Testis (tissue), 3 donors: ENCODE results near the gene TDRD3. TPM values are rescaled to one million over a fixed set of nuclear protein-coding genes. Genes with fewer than 3 reads are reported as not detected.

Experiments used
- DNase-seq: peaks from one replicate; pipeline ENCODE4 v3.0.0-alpha.2; 2019
- H3K27ac ChIP-seq, 2 donors: fragments of 200-600 bp; sonication (generic); one replicate each; pipeline ENCODE4 v1.5.1; 2019
- H3K27me3 ChIP-seq: fragments of 200-600 bp; sonication (generic); one replicate; pipeline ENCODE4 v1.5.1; 2019
- H3K36me3 ChIP-seq: fragments of 200-600 bp; sonication (generic); one replicate; pipeline ENCODE4 v1.5.1; 2017; ENCODE audit warnings: low read depth; ENCODE audit errors: missing control alignments
- H3K4me1 ChIP-seq: fragments of 200-600 bp; sonication (generic); one replicate; pipeline ENCODE4 v1.5.1; 2019
- H3K4me3 ChIP-seq, 2 donors: fragments of 200-600 bp; sonication (generic); one replicate each; pipeline ENCODE4 v1.5.1; 2017 to 2019
- H3K9me3 ChIP-seq: fragments of 200-600 bp; sonication (generic); one replicate; pipeline ENCODE4 v1.5.1; 2017
- CTCF ChIP-seq, 3 experiments: fragments of 450-650 bp in 2 of 3; fragments of 200-600 bp in 1 of 3; sonication (generic) in 1 of 3; IDR thresholded peaks; one replicate each; pipeline ENCODE4 v1.5.1; 2016 to 2019; ENCODE audit warnings: antibody characterized with exemption in 3 of 3, mild to moderate bottlenecking in 2 of 3, moderate library complexity in 1 of 3
- POLR2A ChIP-seq: fragments of 450-650 bp; IDR thresholded peaks from one replicate; pipeline ENCODE4 v1.6.1; 2017; ENCODE audit warnings: antibody characterized with exemption, mild to moderate bottlenecking, moderate library complexity
- WGBS, 2 donors: methylation state at CpG; one replicate each; pipeline ENCODE4 v1.1.5; 2018; 5-methylcytosine and 5-hydroxymethylcytosine counted together
- intact Hi-C: fragments of 100-400 bp; cut with DNase I; formaldehyde crosslinking; loops from one replicate; pipeline ENCODE4 v1.15.1; 2023; ENCODE audit warnings: low total_unique reads
- polyA plus RNA-seq: library from polyadenylated mRNA; stranded (reverse); fragments of 350-450 nt; fragmentation: Illumina TruSeq; extraction: RNeasy Lipid Tissue Mini Kit (QIAGEN cat#74804); gene quantifications from one replicate; pipeline ENCODE4 v1.2.3, GENCODE V29; 2014; ENCODE audit warnings: low read depth, low replicate concordance; ENCODE audit not compliant: insufficient read depth
- total RNA-seq, 2 donors: library from RNA; depleted of rRNA; stranded (reverse); fragments of >200 nt; gene quantifications; one replicate each; pipeline ENCODE4 v1.2.3, GENCODE V29; 2016

Gene TDRD3
- total and polyA plus RNA-seq, 3 donors from 2014 or later: 21.8 to 30.4 (median 28.8) TPM

DNA sequence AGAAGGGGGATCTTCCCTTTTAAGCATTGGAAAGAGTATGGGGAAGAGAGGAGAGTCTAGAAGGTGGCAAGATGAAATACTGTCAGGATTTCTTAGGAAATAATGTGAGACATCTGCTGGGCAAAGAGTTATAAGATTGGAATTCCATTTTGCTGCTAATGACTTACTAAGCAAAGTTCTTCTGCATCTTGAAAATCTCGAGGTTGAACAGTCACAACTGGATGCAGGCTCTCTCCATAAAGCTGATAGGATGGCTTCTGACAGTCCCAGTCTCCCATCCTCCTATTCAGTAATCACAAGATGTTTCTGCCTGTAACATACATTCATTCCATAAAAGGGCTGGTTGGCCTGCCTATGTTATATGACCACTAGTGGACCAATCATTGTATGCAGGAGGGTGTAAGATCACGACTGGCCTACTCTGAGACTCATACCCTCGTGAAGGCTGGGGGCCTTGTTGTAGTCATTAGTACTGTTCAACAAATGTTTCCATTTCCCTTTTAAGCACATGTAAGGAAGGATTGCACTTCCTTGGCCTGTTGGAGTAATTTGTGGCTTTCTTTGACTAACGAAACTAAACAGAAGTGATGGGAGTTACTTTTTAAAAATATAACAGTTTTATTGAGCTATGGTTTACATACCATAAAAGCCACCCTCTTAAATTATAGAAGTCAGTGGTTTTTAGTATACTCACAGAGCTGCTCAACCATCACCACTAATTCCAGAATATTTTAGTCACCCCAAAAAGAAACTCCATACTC lies 45.0 kb upstream of the TDRD3 start:
- Histone ChIP-seq H3K27ac (no peak overlapping the region), H3K9me3 (no peaks in the 10 kb centered on the region), H3K4me1 (no peaks in the 10 kb centered on the region), H3K4me3 (no peak overlapping the region), H3K27me3 (no peaks in the 10 kb centered on the region), H3K36me3 (no peaks in the 10 kb centered on the region)
- TF ChIP-seq CTCF (IDR thresholded peaks at IDR 0.05) (no peak), POLR2A (no peak)
- intact Hi-C loops: no loop called here
- 75 to 82% methylated on average over 4 of the region's 4 CpGs for WGBS, 2 donors
- DNase-seq: no peak

- intact Hi-C loops: no loop called here
- TF ChIP-seq POLR2A (no peak), CTCF (IDR thresholded peaks at IDR 0.05) (no peak)
- no peak for DNase-seq
- Histone ChIP-seq H3K4me3 (no peak overlapping the region), H3K9me3 (no peaks in the 10 kb centered on the region), H3K27ac (no peak overlapping the region), H3K4me1 (no peaks in the 10 kb centered on the region), H3K36me3 (no peaks in the 10 kb centered on the region), H3K27me3 (no peaks in the 10 kb centered on the region)
Observed at GRCh38 chr13:60352644-60353043, 44.4 kb upstream of the TDRD3 start.

GRCh38 chr13:60355056-60355455 lies 42.0 kb upstream of the TDRD3 start:
- Histone ChIP-seq H3K27ac (no peak overlapping the region), H3K4me1 (no peaks in the 10 kb centered on the region), H3K36me3 (no peaks in the 10 kb centered on the region), H3K9me3 (no peaks in the 10 kb centered on the region), H3K4me3 (no peak overlapping the region), H3K27me3 (no peaks in the 10 kb centered on the region)
- no peak for TF ChIP-seq POLR2A
- no peak for TF ChIP-seq CTCF (IDR thresholded peaks at IDR 0.05)
- intact Hi-C loops: no loop called here
- DNase-seq: no peak

GRCh38 chr13:60356970-60357369 lies 40.0 kb upstream of the TDRD3 start:
- no peak for TF ChIP-seq CTCF (IDR thresholded peaks at IDR 0.05)
- TF ChIP-seq POLR2A: no peak
- Histone ChIP-seq H3K36me3 (no peaks in the 10 kb centered on the region), H3K27ac (no peak overlapping the region), H3K9me3 (no peaks in the 10 kb centered on the region), H3K4me3 (no peak overlapping the region), H3K27me3 (no peaks in the 10 kb centered on the region), H3K4me1 (no peaks in the 10 kb centered on the region)
- intact Hi-C loops: no loop called here
- no peak for DNase-seq

DNA sequence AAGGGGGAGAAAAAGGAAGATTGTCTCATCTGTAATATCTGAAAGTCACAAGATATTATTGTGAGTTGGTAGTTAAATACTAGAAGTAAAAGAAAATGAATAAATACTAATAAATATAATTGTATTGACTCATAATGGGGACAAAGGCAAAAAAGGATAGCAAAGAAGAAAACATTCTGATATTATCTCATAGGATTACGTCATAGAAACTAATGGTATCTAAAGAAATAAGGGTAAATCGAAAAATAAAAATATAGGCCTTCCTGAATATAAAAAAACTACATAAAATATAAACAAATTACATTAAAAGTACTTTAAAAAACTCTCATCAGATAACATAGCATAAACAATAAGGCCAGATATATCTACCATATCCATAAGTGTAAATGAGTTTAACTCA lies 38.6 kb upstream of the TDRD3 start:
- H3K4me3 ChIP-seq: no peak overlapping the region
- 91 to 96% methylated on average over 2 of the region's 2 CpGs for WGBS, 2 donors
- no peak for DNase-seq
- H3K27ac ChIP-seq: no peak overlapping the region
- intact Hi-C loops: no loop called here
- H3K4me1 ChIP-seq: no peaks in the 10 kb centered on the region
- no peaks in the 10 kb centered on the region for H3K36me3 ChIP-seq
- TF ChIP-seq CTCF (IDR thresholded peaks at IDR 0.05) (no peak), POLR2A (no peak)
- no peaks in the 10 kb centered on the region for H3K9me3 ChIP-seq
- H3K27me3 ChIP-seq: no peaks in the 10 kb centered on the region
